ENCODE data around the gene ZBTB20.

ZBTB20 gene

DNA sequence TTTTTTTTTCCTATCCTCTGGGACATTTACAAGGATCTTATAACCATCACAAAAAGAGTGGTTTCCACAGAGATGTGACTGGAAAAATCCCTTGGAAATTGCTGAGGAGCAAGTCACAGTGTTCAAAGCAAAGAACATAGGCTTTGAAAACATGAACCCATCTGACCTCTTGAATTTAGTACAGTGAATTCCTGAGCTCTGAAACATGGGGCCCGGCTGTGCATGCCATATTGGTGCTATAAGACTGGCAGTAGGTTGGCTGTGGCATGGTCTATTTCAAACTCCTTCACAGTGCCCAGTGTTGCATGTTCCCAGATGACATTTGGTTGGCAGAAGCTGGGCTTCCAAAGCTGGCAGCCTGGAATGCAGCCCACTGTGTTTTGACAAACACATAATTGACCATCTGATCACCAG is 651.1 kb downstream of the ZBTB20 start:
- Histone ChIP-seq H3K4me1 (ENCODE audit: control insufficient read depth, insufficient read depth, low read length, unreplicated experiment) (peaks cover 63% of the 10 kb centered on the region), H3K79me2 (ENCODE audit: control insufficient read depth, insufficient read depth, low read length, unreplicated experiment) (no peaks in the 10 kb centered on the region), H3K36me3 (ENCODE audit: insufficient read depth, low read length) (no peaks in the 10 kb centered on the region), H3K27me3 (ENCODE audit: insufficient read depth, low read length) (no peaks in the 10 kb centered on the region), H2AFZ (ENCODE audit: low read length, unreplicated experiment) (no peak overlapping the region), H3K4me3 (ENCODE audit: low read depth, low read length) (peak overlapping the region; percentile 32; the same call in 1 of the 2 replicates), H3K27ac (ENCODE audit: low read depth, low read length) (peak overlapping the region; percentile 88)

DNA sequence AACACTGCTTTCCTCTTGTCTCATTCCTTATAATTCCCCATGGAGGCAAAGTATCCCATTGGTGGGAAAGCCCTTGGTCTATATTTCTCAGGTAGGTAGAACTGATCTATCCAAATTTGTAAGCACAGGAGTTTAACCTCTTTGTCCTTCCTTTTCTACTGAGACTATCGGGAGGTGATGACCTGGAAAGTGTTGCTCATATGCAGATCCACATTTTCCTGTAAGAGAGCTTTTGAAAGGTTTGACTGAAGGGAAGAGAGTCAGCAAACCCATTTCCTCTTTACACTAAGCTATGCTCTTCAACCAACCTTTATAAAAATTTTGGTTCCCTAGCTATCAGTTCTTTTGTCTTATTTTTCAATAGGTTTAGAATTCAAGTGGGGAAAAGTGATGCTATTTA is 652.6 kb downstream of the ZBTB20 start:
- Histone ChIP-seq H2AFZ (ENCODE audit: low read length, unreplicated experiment) (no peak overlapping the region), H3K36me3 (ENCODE audit: insufficient read depth, low read length) (no peaks in the 10 kb centered on the region), H3K4me1 (ENCODE audit: control insufficient read depth, insufficient read depth, low read length, unreplicated experiment) (peaks cover 53% of the 10 kb centered on the region), H3K27ac (ENCODE audit: low read depth, low read length) (peak overlapping the region; percentile 88; the same call in 1 of the 2 replicates), H3K4me3 (ENCODE audit: low read depth, low read length) (no peak overlapping the region), H3K27me3 (ENCODE audit: insufficient read depth, low read length) (no peaks in the 10 kb centered on the region), H3K79me2 (ENCODE audit: control insufficient read depth, insufficient read depth, low read length, unreplicated experiment) (no peaks in the 10 kb centered on the region)

- Histone ChIP-seq H3K79me2 (ENCODE audit: control insufficient read depth, insufficient read depth, low read length, unreplicated experiment) (no peaks in the 10 kb centered on the region), H2AFZ (ENCODE audit: low read length, unreplicated experiment) (no peak overlapping the region), H3K4me1 (ENCODE audit: control insufficient read depth, insufficient read depth, low read length, unreplicated experiment) (peaks cover 16% of the 10 kb centered on the region), H3K4me3 (ENCODE audit: low read depth, low read length) (no peak overlapping the region), H3K27me3 (ENCODE audit: insufficient read depth, low read length) (no peaks in the 10 kb centered on the region), H3K27ac (ENCODE audit: low read depth, low read length) (no peak overlapping the region), H3K36me3 (ENCODE audit: insufficient read depth, low read length) (no peaks in the 10 kb centered on the region)
Observed at GRCh38 chr3:114490829-114491228, 656.3 kb downstream of the ZBTB20 start.

- Histone ChIP-seq H3K79me2 (ENCODE audit: control insufficient read depth, insufficient read depth, low read length, unreplicated experiment) (no peaks in the 10 kb centered on the region), H3K27me3 (ENCODE audit: insufficient read depth, low read length) (no peaks in the 10 kb centered on the region), H2AFZ (ENCODE audit: low read length, unreplicated experiment) (no peak overlapping the region)
Observed at GRCh38 chr3:114487502-114487901, 659.6 kb downstream of the ZBTB20 start.

GRCh38 chr3:114484919-114485318 is 662.2 kb downstream of the ZBTB20 start:
- Histone ChIP-seq H3K27ac (ENCODE audit: low read depth, low read length) (no peak overlapping the region), H3K4me3 (ENCODE audit: low read depth, low read length) (no peak overlapping the region), H3K79me2 (ENCODE audit: control insufficient read depth, insufficient read depth, low read length, unreplicated experiment) (no peaks in the 10 kb centered on the region), H2AFZ (ENCODE audit: low read length, unreplicated experiment) (no peak overlapping the region), H3K27me3 (ENCODE audit: insufficient read depth, low read length) (no peaks in the 10 kb centered on the region), H3K4me1 (ENCODE audit: control insufficient read depth, insufficient read depth, low read length, unreplicated experiment) (peaks cover 14% of the 10 kb centered on the region), H3K36me3 (ENCODE audit: insufficient read depth, low read length) (no peaks in the 10 kb centered on the region)

More at GRCh38 chr3:114487502-114487901, 659.6 kb downstream of the ZBTB20 start:
- H3K4me3 ChIP-seq (ENCODE audit: low read depth, low read length) = no peak overlapping the region
- no peaks in the 10 kb centered on the region for H3K4me1 ChIP-seq (ENCODE audit: control insufficient read depth, insufficient read depth, low read length, unreplicated experiment)
- no peak overlapping the region for H3K27ac ChIP-seq (ENCODE audit: low read depth, low read length)
- H3K36me3 ChIP-seq (ENCODE audit: insufficient read depth, low read length) = no peaks in the 10 kb centered on the region

GRCh38 chr3:114481113-114481512 is 666.0 kb downstream of the ZBTB20 start:
- Histone ChIP-seq H2AFZ (ENCODE audit: low read length, unreplicated experiment) (no peak overlapping the region), H3K36me3 (ENCODE audit: insufficient read depth, low read length) (no peaks in the 10 kb centered on the region), H3K27me3 (ENCODE audit: insufficient read depth, low read length) (no peaks in the 10 kb centered on the region), H3K79me2 (ENCODE audit: control insufficient read depth, insufficient read depth, low read length, unreplicated experiment) (no peaks in the 10 kb centered on the region), H3K4me3 (ENCODE audit: low read depth, low read length) (no peak overlapping the region), H3K27ac (ENCODE audit: low read depth, low read length) (no peak overlapping the region), H3K4me1 (ENCODE audit: control insufficient read depth, insufficient read depth, low read length, unreplicated experiment) (peaks cover 14% of the 10 kb centered on the region)

DNA sequence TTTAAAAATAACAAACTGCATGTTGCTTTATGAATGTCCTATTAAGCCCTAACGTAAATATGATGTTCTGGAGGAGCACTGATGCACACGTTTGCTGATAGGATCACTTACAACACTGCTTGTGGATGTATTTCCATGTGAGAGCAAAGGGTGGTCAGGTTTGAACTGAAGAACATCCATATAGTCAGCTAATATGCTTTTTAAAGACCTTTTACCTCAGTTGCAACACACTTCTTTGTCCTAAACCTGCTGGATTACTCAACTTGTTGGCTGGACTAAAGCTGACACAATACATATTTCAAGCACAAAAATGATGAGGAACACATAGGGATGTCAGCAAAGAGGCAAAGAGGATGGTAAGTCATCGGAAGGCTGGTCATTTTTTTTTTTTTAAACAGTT is 666.6 kb downstream of the ZBTB20 start:
- Histone ChIP-seq H3K79me2 (ENCODE audit: control insufficient read depth, insufficient read depth, low read length, unreplicated experiment) (no peaks in the 10 kb centered on the region), H3K36me3 (ENCODE audit: insufficient read depth, low read length) (no peaks in the 10 kb centered on the region), H3K27ac (ENCODE audit: low read depth, low read length) (no peak overlapping the region), H3K4me3 (ENCODE audit: low read depth, low read length) (no peak overlapping the region), H3K27me3 (ENCODE audit: insufficient read depth, low read length) (no peaks in the 10 kb centered on the region), H3K4me1 (ENCODE audit: control insufficient read depth, insufficient read depth, low read length, unreplicated experiment) (peaks cover 14% of the 10 kb centered on the region), H2AFZ (ENCODE audit: low read length, unreplicated experiment) (no peak overlapping the region)

DNA sequence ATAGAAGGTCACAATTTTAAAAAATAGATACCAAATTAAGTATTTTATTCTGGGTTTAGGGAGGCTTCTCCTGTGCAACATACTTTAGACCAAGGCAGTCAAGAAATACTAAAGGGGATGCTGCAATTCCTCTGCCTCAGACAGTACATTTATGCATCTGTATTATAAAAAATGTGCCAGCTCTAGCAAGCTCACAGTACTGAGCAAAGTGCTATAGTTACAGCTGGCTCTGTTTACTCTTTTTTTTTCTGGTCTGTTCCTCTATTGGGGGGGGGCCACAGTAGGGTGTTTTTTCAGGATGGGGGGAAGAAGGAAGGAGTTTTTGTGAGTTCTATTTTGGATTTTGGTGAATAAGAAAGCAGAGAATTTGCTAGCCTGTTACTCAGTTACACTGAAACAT is 668.3 kb downstream of the ZBTB20 start:
- no peak overlapping the region for H3K27ac ChIP-seq (ENCODE audit: low read depth, low read length)
- no peaks in the 10 kb centered on the region for H3K79me2 ChIP-seq (ENCODE audit: control insufficient read depth, insufficient read depth, low read length, unreplicated experiment)
- peaks cover 14% of the 10 kb centered on the region for H3K4me1 ChIP-seq (ENCODE audit: control insufficient read depth, insufficient read depth, low read length, unreplicated experiment)
- H3K36me3 ChIP-seq (ENCODE audit: insufficient read depth, low read length) = no peaks in the 10 kb centered on the region
- no peaks in the 10 kb centered on the region for H3K27me3 ChIP-seq (ENCODE audit: insufficient read depth, low read length)
- H2AFZ ChIP-seq (ENCODE audit: low read length, unreplicated experiment) = no peak overlapping the region
- no peak overlapping the region for H3K4me3 ChIP-seq (ENCODE audit: low read depth, low read length)

GRCh38 chr3:114476511-114476910 is 670.6 kb downstream of the ZBTB20 start:
- Histone ChIP-seq H3K4me1 (ENCODE audit: control insufficient read depth, insufficient read depth, low read length, unreplicated experiment) (peaks cover 13% of the 10 kb centered on the region), H3K4me3 (ENCODE audit: low read depth, low read length) (no peak overlapping the region), H3K36me3 (ENCODE audit: insufficient read depth, low read length) (no peaks in the 10 kb centered on the region), H3K27me3 (ENCODE audit: insufficient read depth, low read length) (no peaks in the 10 kb centered on the region), H3K27ac (ENCODE audit: low read depth, low read length) (no peak overlapping the region), H3K79me2 (ENCODE audit: control insufficient read depth, insufficient read depth, low read length, unreplicated experiment) (no peaks in the 10 kb centered on the region), H2AFZ (ENCODE audit: low read length, unreplicated experiment) (no peak overlapping the region)

DNA sequence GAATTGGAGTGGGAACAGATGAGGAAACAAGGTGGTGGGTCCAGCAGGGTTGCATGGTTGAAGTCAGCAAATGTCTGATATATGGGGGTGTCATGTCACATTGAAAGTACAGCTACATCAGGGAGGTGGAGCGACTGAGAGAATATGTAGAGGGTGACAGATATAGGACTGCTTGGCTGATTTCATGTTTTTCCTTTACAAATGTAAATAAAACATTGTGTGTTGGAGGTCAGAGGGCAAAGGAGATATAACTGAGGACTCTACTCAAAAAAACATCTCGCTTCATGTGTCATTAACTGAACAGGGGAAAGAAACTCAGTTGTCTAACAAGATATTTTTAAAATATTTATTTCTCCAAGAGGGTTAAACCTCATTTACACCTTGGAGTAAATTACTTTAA is 675.6 kb downstream of the ZBTB20 start:
- Histone ChIP-seq H3K27me3 (ENCODE audit: insufficient read depth, low read length) (no peaks in the 10 kb centered on the region), H3K4me3 (ENCODE audit: low read depth, low read length) (no peak overlapping the region), H2AFZ (ENCODE audit: low read length, unreplicated experiment) (no peak overlapping the region), H3K36me3 (ENCODE audit: insufficient read depth, low read length) (no peaks in the 10 kb centered on the region), H3K79me2 (ENCODE audit: control insufficient read depth, insufficient read depth, low read length, unreplicated experiment) (no peaks in the 10 kb centered on the region), H3K4me1 (ENCODE audit: control insufficient read depth, insufficient read depth, low read length, unreplicated experiment) (no peaks in the 10 kb centered on the region), H3K27ac (ENCODE audit: low read depth, low read length) (no peak overlapping the region)

DNA sequence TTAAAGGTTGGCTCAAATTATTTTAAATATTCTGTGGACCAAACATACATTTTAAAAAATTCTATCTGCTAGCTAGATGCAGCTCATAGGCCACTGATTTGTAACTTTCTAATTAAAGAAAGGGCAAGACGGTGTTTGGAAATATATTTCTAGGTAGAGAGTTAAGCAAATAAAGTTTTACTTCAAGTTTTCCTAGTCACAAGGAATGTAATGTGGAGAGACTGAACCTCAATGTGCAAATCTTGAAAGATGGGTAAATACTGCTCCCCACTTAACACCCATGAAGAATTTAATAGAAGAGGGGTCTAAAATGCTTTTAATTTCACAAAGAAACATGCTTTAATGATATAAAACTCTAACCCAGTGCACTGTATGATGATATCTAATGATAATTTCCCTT is 678.0 kb downstream of the ZBTB20 start:
- no peaks in the 10 kb centered on the region for H3K4me1 ChIP-seq (ENCODE audit: control insufficient read depth, insufficient read depth, low read length, unreplicated experiment)
- H2AFZ ChIP-seq (ENCODE audit: low read length, unreplicated experiment) = no peak overlapping the region
- no peaks in the 10 kb centered on the region for H3K36me3 ChIP-seq (ENCODE audit: insufficient read depth, low read length)
- H3K4me3 ChIP-seq (ENCODE audit: low read depth, low read length) = no peak overlapping the region
- no peak overlapping the region for H3K27ac ChIP-seq (ENCODE audit: low read depth, low read length)
- no peaks in the 10 kb centered on the region for H3K27me3 ChIP-seq (ENCODE audit: insufficient read depth, low read length)
- H3K79me2 ChIP-seq (ENCODE audit: control insufficient read depth, insufficient read depth, low read length, unreplicated experiment) = no peaks in the 10 kb centered on the region

All from ACC112 (cell line).